ENCODE measurements around the gene MLLT6.
A peak's percentile ranks its signal among the peaks of the same experiment; 100 is the strongest.

The MLLT6 gene

GRCh38 chr17:38687286-38687685 is 17.8 kb upstream of the MLLT6 start:
- Histone ChIP-seq H3K4me3 (ENCODE audit: low read depth, low read length) (no peak overlapping the region), H3K36me3 (no peaks in the 10 kb centered on the region), H3K27me3 (no peaks in the 10 kb centered on the region), H3K4me1 (peaks cover 4% of the 10 kb centered on the region; the same call in 1 of the 2 replicates), H3K9me3 (no peaks in the 10 kb centered on the region)
- no peak for DNase-seq
- TF ChIP-seq CTCF (IDR thresholded peaks at IDR 0.05; ENCODE audit: low read depth, low read length) = no peak

GRCh38 chr17:38690386-38690785 is 14.7 kb upstream of the MLLT6 start:
- H3K36me3 ChIP-seq = no peaks in the 10 kb centered on the region
- H3K4me3 ChIP-seq (ENCODE audit: low read depth, low read length) = no peak overlapping the region
- no peak for DNase-seq
- H3K9me3 ChIP-seq = no peaks in the 10 kb centered on the region
- H3K27me3 ChIP-seq = no peaks in the 10 kb centered on the region
- no peak for TF ChIP-seq CTCF (IDR thresholded peaks at IDR 0.05; ENCODE audit: low read depth, low read length)
- H3K4me1 ChIP-seq = peaks cover 17% of the 10 kb centered on the region

GRCh38 chr17:38691154-38691553 is 13.9 kb upstream of the MLLT6 start:
- H3K27me3 ChIP-seq = no peaks in the 10 kb centered on the region
- H3K4me3 ChIP-seq (ENCODE audit: low read depth, low read length) = no peak overlapping the region
- TF ChIP-seq CTCF (IDR thresholded peaks at IDR 0.05; ENCODE audit: low read depth, low read length) = no peak
- no peak for DNase-seq
- H3K9me3 ChIP-seq = no peaks in the 10 kb centered on the region
- H3K36me3 ChIP-seq = no peaks in the 10 kb centered on the region
- peaks cover 17% of the 10 kb centered on the region for H3K4me1 ChIP-seq

GRCh38 chr17:38693700-38694329 is 11.3 kb upstream of the MLLT6 start:
- peak; percentile 11; the same call in 1 of the 2 replicates for TF ChIP-seq CTCF (IDR thresholded peaks at IDR 0.05; ENCODE audit: low read depth, low read length)
- Histone ChIP-seq H3K27me3 (no peaks in the 10 kb centered on the region), H3K36me3 (no peaks in the 10 kb centered on the region), H3K4me1 (peaks cover 17% of the 10 kb centered on the region), H3K9me3 (no peaks in the 10 kb centered on the region), H3K4me3 (ENCODE audit: low read depth, low read length) (no peak overlapping the region)
- peak; percentile 91 for DNase-seq

DNA sequence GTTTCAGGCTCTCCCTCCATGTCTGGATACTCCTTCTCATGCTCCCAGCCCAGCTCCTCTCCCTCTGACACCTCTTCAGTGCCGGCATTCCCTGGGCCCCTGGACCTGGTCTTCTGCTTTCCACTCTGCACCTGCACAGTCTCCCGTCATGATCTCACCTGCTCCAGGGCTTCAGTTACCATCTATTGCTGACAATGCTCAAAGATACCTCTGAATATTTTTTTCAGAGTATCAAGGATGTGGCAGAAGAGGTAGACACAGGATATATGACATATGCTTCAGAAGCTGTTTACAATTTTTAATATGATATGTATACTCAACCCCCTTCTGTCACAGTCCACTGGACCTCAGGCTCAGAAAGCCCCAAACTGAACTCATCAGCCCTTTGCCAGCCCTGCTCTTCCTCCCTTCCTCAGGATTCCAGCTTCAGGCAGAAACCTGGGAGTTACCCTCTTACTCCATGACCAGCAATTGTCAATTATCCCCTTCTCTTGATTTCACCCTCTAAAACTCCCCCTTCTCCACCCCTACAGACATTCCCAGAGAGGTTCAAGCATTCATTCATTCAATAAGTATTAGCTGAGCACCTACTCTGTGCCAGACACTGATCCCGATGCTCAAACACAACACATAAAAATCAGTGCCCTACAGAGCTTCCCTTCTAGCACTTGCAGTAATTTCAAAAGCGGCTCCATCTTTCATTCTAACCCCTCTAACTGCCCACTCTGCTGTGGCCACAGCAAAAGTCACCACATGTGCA is 7.8 kb upstream of the MLLT6 start:
- no peak for DNase-seq
- TF ChIP-seq CTCF (IDR thresholded peaks at IDR 0.05; ENCODE audit: low read depth, low read length) = no peak
- no peaks in the 10 kb centered on the region for H3K27me3 ChIP-seq
- H3K4me3 ChIP-seq (ENCODE audit: low read depth, low read length) = no peak overlapping the region
- H3K9me3 ChIP-seq = no peaks in the 10 kb centered on the region
- peaks cover 16% of the 10 kb centered on the region for H3K4me1 ChIP-seq
- no peaks in the 10 kb centered on the region for H3K36me3 ChIP-seq

GRCh38 chr17:38698760-38699159 is 6.3 kb upstream of the MLLT6 start:
- H3K27me3 ChIP-seq = no peaks in the 10 kb centered on the region
- no peak for TF ChIP-seq CTCF (IDR thresholded peaks at IDR 0.05; ENCODE audit: low read depth, low read length)
- DNase-seq = no peak
- no peaks in the 10 kb centered on the region for H3K36me3 ChIP-seq
- no peaks in the 10 kb centered on the region for H3K9me3 ChIP-seq
- no peak overlapping the region for H3K4me3 ChIP-seq (ENCODE audit: low read depth, low read length)
- H3K4me1 ChIP-seq = peaks cover 12% of the 10 kb centered on the region

Data from BE2C (cell line).